Endothelial cell of umbilical vein (primary cell): ENCODE measurements around the gene GSDME. TPM values are rescaled to one million over a fixed set of nuclear protein-coding genes. Genes with fewer than 3 reads are reported as not detected.

Source experiments
- BruUV-seq: library from RNA; stranded (reverse); fragments of 400-500 nt; replicated peaks from 2 replicates; lab custom pipeline; 2021; lab: Mats Ljungman, UMichigan
- CTCF ChIA-PET: fragments of 300-600, 350-600 bp; sonication (Branson Sonifier 250); formaldehyde crosslinking; loops from one replicate; lab custom pipeline; 2021; ENCODE audit warnings: antibody characterized with exemption, inconsistent platforms; lab: Charles Lee
- POLR2A ChIA-PET: fragments of 300-600, 350-600 bp; sonication (Branson Sonifier 250); formaldehyde crosslinking; loops from one replicate; lab custom pipeline; 2021; ENCODE audit warnings: antibody characterized with exemption, inconsistent platforms; lab: Charles Lee
- DNase-seq: peaks from one replicate; pipeline ENCODE4 v3.0.0-alpha.2; 2011; ENCODE audit warnings: low read depth, low spot score
- FAIRE-seq: peaks from 2 replicates; lab custom pipeline; 2011; peaks lifted over from hg19 to GRCh38; lab: Jason Lieb, UNC
- H2AFZ ChIP-seq: 2 replicates; pipeline ENCODE4 v1.6.0; 2012; ENCODE audit warnings: low read depth, low read length, control low read depth, inconsistent platforms
- H3K27ac ChIP-seq: 2 replicates; pipeline ENCODE4 v1.5.1; 2011; ENCODE audit warnings: low read depth, mild to moderate bottlenecking, control low read depth, low read length, moderate library complexity; ENCODE audit not compliant: insufficient read depth
- H3K27me3 ChIP-seq, 2 experiments: 2 replicates each; pipeline versions ENCODE4 v1.6.0 to v1.6.1; 2011; ENCODE audit warnings: low read length in 2 of 2, mixed read lengths in 1 of 2; ENCODE audit not compliant: control insufficient read depth in 2 of 2, insufficient read depth in 2 of 2
- H3K36me3 ChIP-seq, 2 experiments: 2 replicates in 1 of 2; 3 replicates in 1 of 2; pipeline ENCODE4 v1.5.1; 2011; ENCODE audit warnings: low read length in 2 of 2, mild to moderate bottlenecking in 1 of 2, moderate library complexity in 1 of 2; ENCODE audit not compliant: control insufficient read depth in 2 of 2, insufficient read depth in 2 of 2; ENCODE audit errors: extremely low read depth in 1 of 2
- H3K4me1 ChIP-seq: 3 replicates; pipeline ENCODE4 v1.5.1; 2011; ENCODE audit warnings: mild to moderate bottlenecking, low read length; ENCODE audit not compliant: control insufficient read depth, insufficient read depth; ENCODE audit errors: extremely low read depth
- H3K4me2 ChIP-seq: 2 replicates; pipeline ENCODE4 v1.6.1; 2011; ENCODE audit warnings: low read length, control low read depth, mixed read lengths; ENCODE audit not compliant: insufficient read depth
- H3K4me3 ChIP-seq, 3 experiments: fragments of 200-600 bp in 1 of 3; sonication (generic), shearing (Covaris generic) in 1 of 3; replicated peaks in 1 of 3; 2 replicates each; pipeline ENCODE4 v1.5.1; 2011 to 2016; ENCODE audit warnings: control low read depth in 3 of 3, low read length in 3 of 3, mild to moderate bottlenecking in 2 of 3, inconsistent platforms in 1 of 3, low read depth in 1 of 3, moderate library complexity in 1 of 3; ENCODE audit not compliant: insufficient read depth in 1 of 3
- H3K79me2 ChIP-seq: 2 replicates; pipeline ENCODE4 v1.6.0; 2012; ENCODE audit warnings: low read length, inconsistent platforms; ENCODE audit not compliant: control insufficient read depth, insufficient read depth
- H3K9ac ChIP-seq: replicated peaks from 2 replicates; pipeline ENCODE3; 2011; ENCODE audit warnings: low read length, control low read depth; ENCODE audit not compliant: insufficient read depth; ENCODE audit errors: extremely low read depth
- H3K9me1 ChIP-seq: replicated peaks from 3 replicates; pipeline ENCODE4 v1.6.0; 2011; ENCODE audit warnings: mild to moderate bottlenecking, low read length; ENCODE audit not compliant: control insufficient read depth, insufficient read depth; ENCODE audit errors: extremely low read depth
- H3K9me3 ChIP-seq: replicated peaks from 2 replicates; pipeline ENCODE4 v1.5.1; 2012; ENCODE audit warnings: low read length, inconsistent platforms; ENCODE audit not compliant: control insufficient read depth, insufficient read depth
- H4K20me1 ChIP-seq: replicated peaks from 2 replicates; pipeline ENCODE3; 2011; ENCODE audit warnings: mild to moderate bottlenecking, low read length; ENCODE audit not compliant: control insufficient read depth, insufficient read depth; ENCODE audit errors: extremely low read depth
- EZH2 ChIP-seq: IDR thresholded peaks from 2 replicates; pipeline ENCODE4 v1.6.1; 2012; ENCODE audit warnings: borderline replicate concordance, low read depth, mild to moderate bottlenecking, moderate library complexity, low read length, inconsistent platforms; ENCODE audit not compliant: severe bottlenecking
- FOS ChIP-seq: IDR thresholded peaks from 2 replicates; pipeline ENCODE4 v1.6.1; 2011; ENCODE audit warnings: mild to moderate bottlenecking, low read length, moderate library complexity, borderline replicate concordance; ENCODE audit not compliant: insufficient read depth
- GATA2 ChIP-seq: IDR thresholded peaks from 2 replicates; pipeline ENCODE4 v1.7.0; 2011; ENCODE audit warnings: low read depth, mild to moderate bottlenecking, moderate library complexity, mixed read lengths, low read length; ENCODE audit not compliant: insufficient read length, insufficient read depth
- JUN ChIP-seq: IDR thresholded peaks from 2 replicates; pipeline ENCODE4 v1.6.1; 2011; ENCODE audit warnings: borderline replicate concordance, low read depth; ENCODE audit not compliant: insufficient read length, insufficient read depth
- MYC ChIP-seq: IDR thresholded peaks from one replicate; pipeline ENCODE4 v1.6.1; 2011; ENCODE audit warnings: mild to moderate bottlenecking, low read depth, low read length
- POLR2A ChIP-seq: IDR thresholded peaks from 2 replicates; pipeline ENCODE4 v1.6.1; 2012; ENCODE audit warnings: low read depth, mild to moderate bottlenecking, control low read depth, low read length
- POLR2AphosphoS5 ChIP-seq: IDR thresholded peaks from 2 replicates; pipeline ENCODE4 v1.6.1; 2012; ENCODE audit warnings: low read depth, mild to moderate bottlenecking, control low read depth, low read length, moderate library complexity; ENCODE audit not compliant: insufficient read depth
- dilution Hi-C: fragments of 300-500 bp; cut with MboI; formaldehyde crosslinking; loops from one replicate; pipeline ENCODE4 v1.15.0; 2019; ENCODE audit warnings: low sequenced_read_pairs; ENCODE audit not compliant: extremely low pct_ligation_motif_present
- intact Hi-C: fragments of 100-400 bp; cut with micrococcal nuclease; formaldehyde crosslinking; loops from one replicate; pipeline ENCODE4 v1.10.0; 2022
- polyA plus RNA-seq, 4 experiments: library from polyadenylated mRNA; depleted of rRNA in 3 of 4; stranded (reverse) in 3 of 4; unstranded in 1 of 4; fragments of >200 nt; gene quantifications; 2 replicates each; pipeline versions ENCODE4 v1.2.1 to v1.2.3, GENCODE V29; 2011 to 2012; ENCODE audit warnings: missing spikeins in 1 of 4
- total RNA-seq: library from RNA; stranded (reverse); gene quantifications from 2 replicates; pipeline ENCODE4 v1.2.3, GENCODE V29; 2021
- TF ChIP-seq, protein P1 (sequence below), 2 donors: IDR thresholded peaks; 1 replicate in 1 of 2; 2 replicates in 1 of 2; pipeline ENCODE4 v1.5.1; 2011; ENCODE audit warnings: low read length in 2 of 2, mild to moderate bottlenecking in 2 of 2, moderate library complexity in 2 of 2, control low read depth in 1 of 2, inconsistent platforms in 1 of 2, low read depth in 1 of 2; ENCODE audit not compliant: insufficient read depth in 1 of 2; ENCODE audit errors: extremely low read depth in 1 of 2
- TF ChIP-seq, protein P2 (sequence below): IDR thresholded peaks from 2 replicates; pipeline ENCODE4 v1.6.1; 2011; ENCODE audit not compliant: insufficient read depth, insufficient read length

Gene GSDME
- total and polyA plus RNA-seq, 2 donors (not counting 3 experiments of a cell fraction or from before 2014, with no cell fraction given) = 21.1 to 23.4 TPM

DNA sequence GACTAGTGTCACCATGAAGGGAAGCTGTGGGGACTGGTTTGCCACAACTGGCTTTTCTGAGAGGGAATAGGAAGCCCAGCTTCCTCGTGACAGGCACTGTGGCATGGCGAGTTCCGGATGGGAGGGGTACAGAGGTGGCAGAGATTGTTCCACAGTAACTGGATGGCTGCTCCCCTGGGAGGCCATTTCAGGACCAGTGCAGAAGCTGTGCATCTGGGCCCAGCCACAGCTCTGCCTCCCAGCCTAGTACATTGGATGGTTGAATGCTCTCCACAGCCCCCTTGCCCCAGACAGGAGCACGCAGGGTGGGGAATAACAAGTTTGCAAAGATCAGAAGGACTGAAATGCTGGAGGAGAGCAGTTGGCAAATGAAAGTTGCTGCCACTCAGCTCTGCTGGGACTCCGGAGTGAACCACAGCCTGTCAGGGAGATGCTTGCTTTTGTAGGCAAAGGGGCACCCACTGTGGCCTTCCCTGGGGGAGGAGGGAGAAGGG, 51.8 kb downstream of the GSDME start:
- Histone ChIP-seq H3K27ac (no peak overlapping the region), H3K79me2 (no peaks in the 10 kb centered on the region), H3K9me1 (no peaks in the 10 kb centered on the region), H3K27me3 (no peaks in the 10 kb centered on the region), H3K9ac (no peak overlapping the region), H3K4me1 (no peaks in the 10 kb centered on the region), H4K20me1 (no peaks in the 10 kb centered on the region), H3K4me2 (no peak overlapping the region), H2AFZ (no peak overlapping the region), H3K36me3 (peaks cover 0 to 4% of the 10 kb centered on the region in 2 experiments), H3K4me3 (no peak overlapping the region), H3K9me3 (no peaks in the 10 kb centered on the region)
- no peak for DNase-seq
- dilution Hi-C loops = no loop called here
- BruUV-seq = no TSS peak
- intact Hi-C loops = no loop called here
- ChIA-PET POLR2A (no interaction called here), CTCF (interaction anchor here (1.8 kb wide), 1 partner anchor 388 kb away, joined by 4 read pairs; no protein-coding TSS in a partner anchor)
- no peak for FAIRE-seq
- TF ChIP-seq, protein P1, sequence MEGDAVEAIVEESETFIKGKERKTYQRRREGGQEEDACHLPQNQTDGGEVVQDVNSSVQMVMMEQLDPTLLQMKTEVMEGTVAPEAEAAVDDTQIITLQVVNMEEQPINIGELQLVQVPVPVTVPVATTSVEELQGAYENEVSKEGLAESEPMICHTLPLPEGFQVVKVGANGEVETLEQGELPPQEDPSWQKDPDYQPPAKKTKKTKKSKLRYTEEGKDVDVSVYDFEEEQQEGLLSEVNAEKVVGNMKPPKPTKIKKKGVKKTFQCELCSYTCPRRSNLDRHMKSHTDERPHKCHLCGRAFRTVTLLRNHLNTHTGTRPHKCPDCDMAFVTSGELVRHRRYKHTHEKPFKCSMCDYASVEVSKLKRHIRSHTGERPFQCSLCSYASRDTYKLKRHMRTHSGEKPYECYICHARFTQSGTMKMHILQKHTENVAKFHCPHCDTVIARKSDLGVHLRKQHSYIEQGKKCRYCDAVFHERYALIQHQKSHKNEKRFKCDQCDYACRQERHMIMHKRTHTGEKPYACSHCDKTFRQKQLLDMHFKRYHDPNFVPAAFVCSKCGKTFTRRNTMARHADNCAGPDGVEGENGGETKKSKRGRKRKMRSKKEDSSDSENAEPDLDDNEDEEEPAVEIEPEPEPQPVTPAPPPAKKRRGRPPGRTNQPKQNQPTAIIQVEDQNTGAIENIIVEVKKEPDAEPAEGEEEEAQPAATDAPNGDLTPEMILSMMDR (IDR thresholded peaks at IDR 0.05; ENCODE audit: extremely low read depth in 1 of 2, insufficient read depth in 1 of 2, low read depth in 1 of 2, low read length in 2 of 2) = no peak
- TF ChIP-seq MYC (no peak), GATA2 (no peak), EZH2 (no peak), POLR2AphosphoS5 (no peak), JUN (no peak), POLR2A (no peak), FOS (no peak)
- TF ChIP-seq, protein P2, sequence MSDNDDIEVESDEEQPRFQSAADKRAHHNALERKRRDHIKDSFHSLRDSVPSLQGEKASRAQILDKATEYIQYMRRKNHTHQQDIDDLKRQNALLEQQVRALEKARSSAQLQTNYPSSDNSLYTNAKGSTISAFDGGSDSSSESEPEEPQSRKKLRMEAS = no peak
